Posterior cingulate gyrus (tissue), 11 donors: ENCODE data around the gene CPA5.
"Not testable (repeated sequence)": the region's sequence is repeated elsewhere in the genome, so short reads cannot be mapped to it uniquely, and the experiment has no call there.

Source experiments
- DNase-seq, 10 donors: peaks; one replicate each; pipeline versions ENCODE4 v3.0.0 to v3.0.0-alpha.2; 2020 to 2021; ENCODE audit warnings: mixed read lengths in 3 of 10
- intact Hi-C: fragments of 100-400 bp; cut with DNase I; formaldehyde crosslinking; loops from one replicate; pipeline ENCODE4 v1.15.1; 2023

Gene CPA5, protein sequence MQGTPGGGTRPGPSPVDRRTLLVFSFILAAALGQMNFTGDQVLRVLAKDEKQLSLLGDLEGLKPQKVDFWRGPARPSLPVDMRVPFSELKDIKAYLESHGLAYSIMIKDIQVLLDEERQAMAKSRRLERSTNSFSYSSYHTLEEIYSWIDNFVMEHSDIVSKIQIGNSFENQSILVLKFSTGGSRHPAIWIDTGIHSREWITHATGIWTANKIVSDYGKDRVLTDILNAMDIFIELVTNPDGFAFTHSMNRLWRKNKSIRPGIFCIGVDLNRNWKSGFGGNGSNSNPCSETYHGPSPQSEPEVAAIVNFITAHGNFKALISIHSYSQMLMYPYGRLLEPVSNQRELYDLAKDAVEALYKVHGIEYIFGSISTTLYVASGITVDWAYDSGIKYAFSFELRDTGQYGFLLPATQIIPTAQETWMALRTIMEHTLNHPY

DNA sequence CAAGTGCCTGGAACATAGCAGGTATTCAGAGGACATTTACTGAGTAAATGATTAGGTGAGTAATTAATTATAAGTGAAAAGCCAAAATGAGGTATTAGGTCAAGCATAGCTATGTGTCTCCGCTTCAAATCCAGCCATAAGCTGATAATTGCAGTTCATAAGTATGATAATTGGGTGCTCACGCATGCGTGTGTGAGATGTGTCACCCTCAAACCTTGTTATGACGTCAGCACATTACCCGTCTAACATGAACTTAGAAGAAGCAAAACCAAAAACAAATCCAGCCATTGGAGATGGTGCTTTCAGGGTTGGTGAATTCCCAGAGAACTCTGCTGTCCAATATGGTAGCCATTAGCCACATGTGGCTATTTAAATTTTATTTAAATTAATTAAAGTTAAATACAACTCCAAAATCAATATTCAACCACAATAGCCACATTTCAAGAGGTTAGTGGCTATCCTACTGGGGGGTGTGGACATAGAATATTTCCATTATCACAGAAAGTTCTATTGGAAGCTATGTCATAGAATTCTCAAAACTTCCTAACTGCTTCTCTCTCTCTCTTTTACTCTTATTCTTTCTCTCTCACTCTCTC lies at the start of gene CPA5:
Gene CPA5 (plus strand): TSS at position 546 of the 596 bp plus-strand sequence. CDS start 1,670 bp downstream, outside the sequence.
- intact Hi-C loops: no loop called here
- no peak for DNase-seq

DNA sequence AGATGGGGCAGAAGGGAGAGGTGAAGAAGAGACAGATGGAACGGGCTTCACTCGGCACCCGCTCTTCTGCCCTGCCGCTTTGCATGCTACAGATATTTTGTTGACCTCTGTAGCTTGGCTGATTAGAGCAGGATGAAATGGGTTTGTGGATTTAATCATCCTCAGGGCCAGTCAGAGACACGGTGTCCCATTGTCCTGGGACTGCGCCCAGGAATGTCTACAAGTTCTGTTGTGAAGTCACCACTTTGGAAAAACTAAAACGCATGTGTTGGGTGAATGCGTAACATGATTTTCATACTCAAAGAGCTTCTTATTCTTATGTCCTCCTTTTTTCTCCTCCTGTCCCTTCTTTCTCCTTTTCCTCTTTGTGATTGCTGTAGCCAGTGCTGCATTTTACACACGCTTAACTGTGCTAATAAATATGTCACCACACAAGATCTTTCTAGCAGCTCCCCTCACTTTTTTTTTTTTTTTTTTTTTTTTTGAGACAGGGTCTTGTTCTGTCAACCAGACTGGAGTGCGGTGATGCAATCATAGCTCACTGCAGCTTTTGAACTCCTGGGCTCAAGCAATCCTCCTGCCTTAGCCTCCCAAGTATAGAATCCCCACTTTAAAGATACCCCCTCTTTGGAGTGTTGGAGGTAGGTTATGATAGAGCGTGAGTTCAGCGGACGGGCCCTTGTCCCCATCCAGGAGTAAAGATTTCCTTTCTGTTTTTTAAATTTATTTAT lies 48.2 kb upstream of the CPA5 start:
- no peak for DNase-seq
- intact Hi-C loops: no loop called here

DNA sequence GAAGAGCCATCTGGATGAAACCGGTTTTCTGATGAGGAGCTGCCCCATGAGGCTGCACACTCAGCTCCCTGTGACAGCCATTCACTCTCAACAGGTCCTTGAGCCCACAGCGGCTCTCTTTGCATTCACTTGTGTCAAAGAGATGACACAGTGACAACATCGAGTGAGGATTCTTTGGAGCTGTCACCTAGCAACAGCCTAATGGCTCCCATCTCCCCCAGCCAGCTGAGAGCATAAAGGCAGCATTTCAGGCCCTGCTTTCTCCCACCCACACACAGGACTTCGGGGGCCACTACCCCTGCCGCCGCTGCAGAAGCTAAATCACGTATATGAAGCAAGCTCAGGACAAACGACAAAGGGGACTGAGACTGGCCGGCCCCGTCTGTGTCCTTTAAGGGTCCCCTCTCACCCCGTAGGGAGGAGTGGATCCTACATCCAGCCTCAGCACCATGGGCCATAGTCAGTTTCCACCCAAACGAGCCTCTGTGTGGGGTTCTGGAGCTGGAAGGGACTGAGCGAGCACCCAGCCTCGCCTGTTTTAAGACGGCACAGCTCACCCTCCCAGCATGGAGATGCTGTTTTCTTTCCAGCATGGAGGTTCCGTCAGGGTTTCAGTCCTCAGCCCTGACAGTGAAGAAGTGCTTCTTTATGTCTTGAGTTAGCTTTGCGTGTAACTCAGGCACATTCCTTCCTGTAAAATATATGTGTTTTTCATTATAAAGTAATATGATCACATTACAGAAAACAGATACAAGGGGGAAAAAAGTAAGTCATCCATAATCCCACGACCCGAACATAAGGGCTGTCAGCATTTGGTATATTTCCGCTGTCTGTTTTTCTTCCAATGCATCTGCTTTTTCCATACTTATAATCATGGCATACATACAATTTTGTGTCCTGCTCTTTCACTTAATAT lies 46.7 kb upstream of the CPA5 start:
- no peak for DNase-seq
- intact Hi-C loops: no loop called here

DNA sequence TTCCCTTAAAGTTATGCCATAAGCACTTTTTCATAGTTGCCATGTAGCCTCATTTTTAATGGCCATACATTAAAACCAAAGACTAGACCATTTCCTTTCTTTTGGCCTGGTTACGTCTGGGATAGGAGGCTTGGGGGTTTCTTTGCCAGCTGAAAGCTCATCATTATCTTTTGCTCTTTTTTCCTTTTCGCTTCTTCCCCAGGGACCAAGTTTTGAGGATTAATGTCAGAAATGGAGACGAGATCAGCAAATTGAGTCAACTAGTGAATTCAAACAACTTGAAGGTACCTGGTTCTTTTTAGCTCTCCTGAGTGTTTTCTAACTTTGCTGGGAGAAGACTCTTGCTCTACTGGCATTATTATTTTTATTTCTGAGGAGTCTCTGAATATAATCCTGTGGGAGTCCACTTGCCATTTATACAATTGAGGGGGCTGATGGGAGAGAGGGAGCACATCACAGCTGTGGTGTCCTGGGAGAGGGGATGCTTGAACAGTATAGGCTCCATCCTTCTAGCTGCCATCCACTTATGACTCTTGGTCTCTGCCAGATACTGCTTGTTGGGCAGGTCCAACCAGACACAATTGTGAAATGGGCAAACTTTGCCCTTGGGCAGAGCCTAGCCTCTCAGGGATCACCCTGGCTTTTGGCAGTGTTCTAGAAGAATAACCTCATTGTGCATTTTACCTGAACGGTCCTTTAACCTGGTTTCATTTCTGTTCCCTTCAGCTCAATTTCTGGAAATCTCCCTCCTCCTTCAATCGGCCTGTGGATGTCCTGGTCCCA lies 45.9 kb upstream of the CPA5 start:
- intact Hi-C loops: no loop called here
- no peak for DNase-seq

DNA sequence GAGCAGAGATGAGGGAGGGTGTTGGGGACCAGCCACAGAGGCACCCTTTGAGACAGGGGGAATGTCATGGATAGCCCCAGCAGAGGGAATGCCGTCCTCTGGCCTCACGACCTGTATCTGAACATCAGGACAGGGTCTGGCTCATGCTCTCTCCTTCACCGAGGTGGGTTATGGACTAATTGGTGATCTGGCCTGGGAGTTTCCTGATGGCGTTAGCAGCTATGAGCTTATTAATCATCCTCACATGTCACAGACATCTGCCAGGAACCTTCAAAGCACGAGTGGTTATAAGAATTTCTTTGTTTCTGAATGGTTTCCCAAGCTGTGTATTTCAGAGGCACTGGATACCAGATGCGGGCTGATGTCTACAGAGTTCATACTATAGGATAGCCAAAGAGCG lies 44.8 kb upstream of the CPA5 start:
- intact Hi-C loops: no loop called here
- no peak for DNase-seq

DNA sequence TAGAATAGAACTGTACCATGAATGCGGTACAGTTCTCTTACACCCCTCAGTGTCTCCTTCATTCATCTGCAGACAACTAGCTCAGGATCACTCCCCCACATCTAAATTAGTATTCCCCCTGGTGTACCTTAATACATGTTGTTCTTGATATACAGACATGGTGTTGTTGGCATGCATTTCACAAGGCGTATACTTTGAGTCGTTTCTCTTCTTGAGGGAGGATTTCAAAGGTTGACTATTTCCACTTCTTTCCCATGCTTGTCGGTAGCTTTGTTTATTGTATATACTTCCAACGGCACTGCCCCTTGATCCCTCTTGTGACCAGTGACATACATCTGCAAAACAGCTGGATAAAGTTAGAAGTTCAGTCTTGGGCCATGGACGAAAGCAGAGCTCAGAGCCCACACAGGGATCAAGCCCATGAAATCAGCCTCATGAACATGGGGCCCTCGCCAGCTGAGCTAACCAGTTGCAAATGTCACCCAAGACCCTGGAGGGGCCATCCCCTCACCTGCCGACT lies 43.1 kb upstream of the CPA5 start:
- no peak for DNase-seq
- intact Hi-C loops: no loop called here

DNA sequence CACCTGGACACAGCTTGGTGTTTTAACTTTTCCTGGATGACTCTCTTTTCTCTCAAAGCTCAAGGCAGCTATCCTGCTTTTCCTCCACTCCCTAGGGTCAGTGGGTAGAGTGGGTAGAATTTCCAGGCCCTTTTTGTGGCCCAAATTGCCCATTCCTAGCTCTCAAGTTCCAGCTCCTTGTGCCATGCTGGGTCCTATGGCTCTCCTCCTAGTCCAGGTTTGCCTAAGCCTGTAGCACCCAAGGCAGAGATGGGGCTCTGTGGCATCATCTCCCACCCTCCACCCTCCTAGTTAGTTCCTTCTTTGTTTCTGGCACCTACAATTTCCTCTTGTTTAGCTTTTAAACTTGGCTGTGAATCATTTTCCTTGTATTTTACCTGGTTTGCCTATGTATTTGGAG lies 42.0 kb upstream of the CPA5 start:
- intact Hi-C loops: no loop called here
- no peak for DNase-seq

DNA sequence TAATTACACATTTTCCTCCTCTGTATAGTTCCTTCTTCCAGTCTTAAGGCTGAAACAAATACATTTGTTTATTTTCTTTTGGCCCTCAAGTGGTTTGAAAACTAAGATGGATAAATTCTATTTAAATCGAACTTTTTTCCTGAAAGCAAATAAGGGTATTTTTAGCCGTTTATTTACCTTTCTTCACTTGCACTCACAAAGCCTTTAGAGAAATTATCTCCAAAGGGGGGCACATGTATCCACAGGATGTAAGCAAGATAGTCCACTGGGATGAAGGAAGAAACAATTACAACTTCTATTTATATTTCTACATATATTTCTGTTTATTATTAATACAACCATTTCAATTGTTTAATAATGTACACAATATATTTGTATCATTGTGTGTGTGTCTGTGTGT lies 41.5 kb upstream of the CPA5 start:
- intact Hi-C loops: no loop called here
- DNase-seq: no peak

DNA sequence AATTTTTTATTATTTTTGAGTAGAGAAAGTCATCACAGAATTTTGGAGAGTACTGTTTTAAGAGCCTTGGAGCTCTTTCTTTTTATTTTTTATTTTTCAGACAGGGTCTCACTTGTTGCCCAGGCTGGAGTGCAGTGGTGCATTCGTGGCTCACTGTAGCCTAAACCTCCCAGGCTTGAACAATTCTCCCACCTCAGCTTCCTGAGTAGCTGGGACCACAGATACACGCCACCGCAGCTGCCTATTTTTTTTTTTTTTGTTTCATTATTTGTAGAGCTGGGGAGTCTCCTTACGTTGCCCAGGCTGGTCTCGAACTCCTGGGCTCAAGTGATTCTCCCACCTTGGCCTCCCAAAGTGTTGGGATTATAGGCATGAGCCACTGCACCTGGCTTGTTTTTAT lies 41.1 kb upstream of the CPA5 start:
- DNase-seq: no peak
- intact Hi-C loops: no loop called here

DNA sequence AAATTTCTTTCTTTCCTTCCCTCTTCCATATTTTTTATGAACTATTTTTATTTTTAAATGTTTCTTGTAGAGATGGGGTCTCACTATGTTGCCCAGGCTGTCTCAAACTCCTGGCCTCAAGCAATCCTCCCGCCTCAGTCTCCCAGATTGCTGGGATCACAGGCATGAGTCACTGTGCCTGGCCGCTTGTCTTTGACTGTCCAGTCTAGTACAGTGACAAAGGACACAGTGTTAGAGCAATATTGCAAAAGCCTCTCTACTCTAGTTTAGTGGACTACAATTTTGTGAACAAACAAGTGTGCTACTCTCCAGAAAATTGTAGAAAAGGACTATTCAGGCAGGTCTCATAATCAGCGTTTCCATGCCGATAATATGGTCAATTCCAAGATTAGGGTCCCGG lies 40.6 kb upstream of the CPA5 start:
- DNase-seq: no peak
- intact Hi-C loops: no loop called here

DNA sequence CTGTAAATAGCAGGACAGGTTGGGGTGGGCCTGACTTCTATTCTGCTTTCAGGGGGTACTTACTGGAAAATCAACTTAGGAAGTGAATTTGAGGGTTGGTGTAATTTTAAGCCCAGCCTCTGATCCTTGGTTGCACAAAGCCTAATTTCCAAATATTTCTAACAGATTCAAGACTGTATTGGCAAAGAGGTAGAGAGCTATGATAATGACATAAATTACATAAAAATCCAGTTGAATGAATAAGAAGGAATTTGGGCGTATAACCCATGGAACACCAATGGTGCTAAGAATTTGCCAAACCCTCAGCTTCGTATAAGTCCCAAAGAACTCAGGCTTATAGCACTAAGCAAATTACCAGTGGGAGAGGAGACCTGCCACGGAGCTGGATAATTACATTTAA lies 39.7 kb upstream of the CPA5 start:
- DNase-seq: no peak
- intact Hi-C loops: no loop called here

DNA sequence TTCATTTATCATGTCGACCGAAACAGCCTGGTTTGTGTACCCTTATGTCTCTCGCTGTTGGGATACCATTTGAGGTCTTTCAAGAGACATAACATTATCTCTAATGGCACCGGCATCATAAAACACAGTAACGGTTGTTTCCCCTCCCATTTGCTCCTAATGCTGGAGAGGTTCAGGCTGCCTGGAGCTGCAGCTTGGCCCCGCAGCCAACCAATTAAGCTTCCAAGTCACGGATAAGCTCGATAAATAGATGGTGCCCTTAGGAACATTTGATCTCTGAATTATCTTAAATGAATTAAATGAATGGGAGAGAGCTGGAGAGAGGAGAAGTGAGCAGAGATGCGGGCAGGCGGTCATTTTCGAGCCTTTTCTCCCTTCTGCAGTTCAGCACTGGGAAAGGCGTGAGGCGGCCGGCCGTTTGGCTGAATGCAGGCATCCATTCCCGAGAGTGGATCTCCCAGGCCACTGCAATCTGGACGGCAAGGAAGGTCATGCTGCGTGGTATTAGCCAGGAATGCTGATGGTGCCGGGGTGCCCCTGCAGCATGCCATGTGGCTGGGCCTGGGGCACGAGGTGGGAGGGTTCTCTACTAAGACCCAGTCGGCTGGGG lies 39.1 kb upstream of the CPA5 start:
- no peak for DNase-seq
- intact Hi-C loops: no loop called here

DNA sequence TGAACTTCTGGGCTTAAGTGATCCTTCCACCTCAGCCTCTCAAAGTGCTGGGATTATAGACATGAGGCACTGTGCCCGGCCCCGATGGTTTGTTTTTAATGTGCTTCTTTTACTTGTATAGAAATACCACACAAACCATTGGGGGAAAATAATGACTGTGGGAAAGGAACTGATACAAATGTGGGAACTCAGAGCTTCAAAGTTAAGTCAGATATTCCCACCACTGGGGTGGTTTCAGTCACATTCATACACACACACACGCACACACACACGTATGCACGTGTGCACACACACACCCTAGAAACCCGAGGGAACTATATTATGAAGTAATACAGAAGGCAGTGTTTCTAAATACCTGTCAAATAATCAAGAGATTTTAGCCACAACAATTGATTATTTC lies 34.6 kb upstream of the CPA5 start:
- intact Hi-C loops: no loop called here
- no peak for DNase-seq

DNA sequence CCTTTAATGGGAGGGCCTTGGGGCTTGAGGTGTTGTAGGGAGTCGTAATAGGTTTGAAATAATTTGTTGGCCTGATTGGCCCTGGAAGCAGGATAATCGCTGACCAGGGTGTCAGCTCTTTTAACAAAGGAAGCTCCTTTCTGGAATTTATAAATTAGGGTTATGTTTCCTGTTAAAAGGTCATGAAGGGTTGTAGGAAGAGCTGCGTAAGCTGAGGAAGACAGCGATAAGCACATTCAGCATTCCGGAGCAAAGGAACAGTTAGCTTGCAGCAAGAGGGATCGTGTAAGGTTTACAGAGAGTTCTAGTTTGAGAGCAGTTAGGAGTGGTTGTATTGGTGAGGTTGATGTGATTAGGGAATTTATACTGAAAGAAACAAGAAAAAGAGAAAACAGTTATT lies 30.3 kb upstream of the CPA5 start:
- no peak for DNase-seq
- intact Hi-C loops: no loop called here

DNA sequence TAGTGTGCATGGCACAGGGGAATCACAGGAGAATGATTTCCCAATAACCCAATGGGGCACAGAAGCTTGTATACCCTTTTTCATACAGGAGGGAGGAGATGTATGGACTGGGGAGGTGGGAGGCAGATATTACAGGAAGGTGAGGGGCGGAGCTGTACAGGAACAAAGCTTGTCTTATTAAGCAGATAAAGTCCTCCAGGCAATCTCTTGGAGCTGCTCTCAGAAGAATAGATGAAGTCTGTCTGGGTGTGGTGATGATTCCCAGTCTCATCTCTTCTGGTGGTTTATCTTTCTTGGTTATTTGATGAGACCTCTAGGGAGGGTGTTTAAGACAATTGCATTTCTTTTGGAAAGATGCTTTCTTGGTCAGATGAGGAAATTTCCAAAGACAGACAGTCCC lies 25.1 kb upstream of the CPA5 start:
- DNase-seq: no peak
- intact Hi-C loops: no loop called here

DNA sequence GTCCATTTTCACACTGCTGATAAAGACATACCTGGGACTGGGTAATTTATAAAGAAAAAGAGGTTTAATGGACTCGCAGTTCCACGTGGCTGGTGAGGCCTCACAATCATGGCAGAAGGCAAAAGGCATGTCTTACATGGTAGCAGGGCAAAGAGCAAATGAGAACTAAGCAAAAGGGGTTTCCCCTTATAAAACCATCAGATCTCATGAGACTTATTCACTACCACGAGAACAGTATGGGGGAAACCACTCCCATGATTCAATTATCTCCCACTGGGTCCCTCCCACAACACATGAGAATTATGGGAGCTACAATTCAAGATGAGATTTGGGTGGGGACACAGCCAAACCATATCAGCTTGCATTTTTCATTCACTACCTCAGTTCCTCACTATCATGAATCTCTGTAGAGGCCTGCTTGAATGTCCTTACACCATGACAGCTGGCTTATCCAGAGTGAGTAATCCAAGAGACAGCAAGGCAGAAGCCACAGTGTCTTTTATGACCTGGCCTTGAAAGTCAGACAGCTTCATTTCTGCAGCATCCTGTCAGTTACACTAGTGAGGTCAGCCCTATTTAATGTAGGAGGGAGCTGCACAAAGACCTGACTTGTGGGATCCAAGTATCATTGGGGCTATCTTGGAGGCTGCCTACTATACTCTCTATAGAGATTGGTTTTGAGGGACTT lies 22.9 kb upstream of the CPA5 start:
- intact Hi-C loops, DNase-seq: not testable (repeated sequence)

DNA sequence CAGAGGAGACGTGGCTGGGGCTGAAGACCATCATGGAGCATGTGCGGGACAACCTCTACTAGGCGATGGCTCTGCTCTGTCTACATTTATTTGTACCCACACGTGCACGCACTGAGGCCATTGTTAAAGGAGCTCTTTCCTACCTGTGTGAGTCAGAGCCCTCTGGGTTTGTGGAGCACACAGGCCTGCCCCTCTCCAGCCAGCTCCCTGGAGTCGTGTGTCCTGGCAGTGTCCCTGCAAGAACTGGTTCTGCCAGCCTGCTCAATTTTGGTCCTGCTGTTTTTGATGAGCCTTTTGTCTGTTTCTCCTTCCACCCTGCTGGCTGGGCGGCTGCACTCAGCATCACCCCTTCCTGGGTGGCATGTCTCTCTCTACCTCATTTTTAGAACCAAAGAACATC lies 22.0 kb upstream of the CPA5 start:
- no peak for DNase-seq
- intact Hi-C loops: no loop called here

DNA sequence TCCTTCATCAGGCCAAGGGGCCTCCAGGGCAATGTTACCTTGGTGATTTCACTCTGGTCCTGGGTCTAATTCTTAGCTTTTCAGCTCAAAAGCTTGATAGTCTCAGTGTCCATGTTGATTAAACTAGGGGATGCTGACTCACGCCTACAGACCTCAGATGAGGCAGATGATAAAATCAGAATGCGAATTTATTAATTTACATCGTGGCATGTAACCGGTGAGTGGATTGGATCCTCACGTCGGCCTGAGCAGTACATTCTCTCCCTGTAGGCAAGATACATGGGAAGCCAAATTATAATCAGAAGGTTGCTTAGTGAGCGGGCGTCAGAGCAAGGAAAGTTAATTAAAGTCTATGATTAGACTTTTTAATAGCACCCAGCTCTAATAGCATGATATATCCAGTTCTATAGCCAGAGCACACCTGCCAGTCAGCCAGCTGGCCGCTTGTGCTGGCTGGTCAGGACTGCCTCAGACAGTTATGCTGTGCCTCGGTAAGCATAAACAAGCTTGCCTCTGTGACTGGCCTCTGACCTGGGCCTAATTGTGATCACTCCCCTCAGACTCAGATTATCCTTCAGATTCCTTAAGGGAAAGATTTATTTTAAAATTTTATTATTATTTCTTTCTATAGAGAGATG lies 20.2 kb upstream of the CPA5 start:
- intact Hi-C loops: no loop called here
- DNase-seq: no peak
